ENCODE data around the gene SART1.

Gene SART1

GRCh38 chr11:65952052-65952521, 9.4 kb upstream of the SART1 start:
- Histone ChIP-seq H3K4me3 (ENCODE audit: insufficient read depth, low read length, poor library complexity, severe bottlenecking) (no peak overlapping the region), H3K9me2 (replicated peaks; ENCODE audit: insufficient read depth, low read length) (no peaks in the 10 kb centered on the region), H3F3A (ENCODE audit: insufficient read depth) (no peaks in the 10 kb centered on the region), H4K20me1 (ENCODE audit: low read depth, low read length) (no peaks in the 10 kb centered on the region), H3K4me2 (ENCODE audit: low read depth, low read length, poor library complexity, severe bottlenecking) (no peak overlapping the region), H3K9me3 (ENCODE audit: insufficient read depth, low read length) (no peaks in the 10 kb centered on the region), H3K27ac (ENCODE audit: low read depth, low read length) (no peak overlapping the region), H3K36me3 (ENCODE audit: low read length) (no peaks in the 10 kb centered on the region), H3K9ac (ENCODE audit: low read length) (no peak overlapping the region), H3K79me2 (ENCODE audit: insufficient read depth, low read length) (no peaks in the 10 kb centered on the region), H3K27me3 (ENCODE audit: low read length) (no peaks in the 10 kb centered on the region), H2AFZ (ENCODE audit: low read depth, low read length, severe bottlenecking) (no peak overlapping the region)
- TF ChIP-seq CTCF (IDR thresholded peaks at IDR 0.05; ENCODE audit: insufficient read depth, low read length, poor library complexity, severe bottlenecking), result no peak
- TF ChIP-seq EZH2phosphoT487 (conservative IDR thresholded peaks at IDR 0.05; ENCODE audit: low read length), result no peak

- H3K79me2 ChIP-seq (ENCODE audit: insufficient read depth, low read length), result no peaks in the 10 kb centered on the region
- H3K9me3 ChIP-seq (ENCODE audit: insufficient read depth, low read length), result no peaks in the 10 kb centered on the region
These were observed 8.1 kb upstream of the SART1 start for GRCh38 chr11:65953471-65953870.

GRCh38 chr11:65954771-65955170, 6.8 kb upstream of the SART1 start:
- no peaks in the 10 kb centered on the region for H3K9me3 ChIP-seq (ENCODE audit: insufficient read depth, low read length)
- TF ChIP-seq CTCF (IDR thresholded peaks at IDR 0.05; ENCODE audit: insufficient read depth, low read length, poor library complexity, severe bottlenecking) (no peak), EZH2phosphoT487 (conservative IDR thresholded peaks at IDR 0.05; ENCODE audit: low read length) (no peak)
- H3K27ac ChIP-seq (ENCODE audit: low read depth, low read length), result no peak overlapping the region
- no peaks in the 10 kb centered on the region for H4K20me1 ChIP-seq (ENCODE audit: low read depth, low read length)
- no peak overlapping the region for H2AFZ ChIP-seq (ENCODE audit: low read depth, low read length, severe bottlenecking)
- no peaks in the 10 kb centered on the region for H3F3A ChIP-seq (ENCODE audit: insufficient read depth)
- H3K9ac ChIP-seq (ENCODE audit: low read length), result no peak overlapping the region
- no peaks in the 10 kb centered on the region for H3K36me3 ChIP-seq (ENCODE audit: low read length)
- H3K27me3 ChIP-seq (ENCODE audit: low read length), result no peaks in the 10 kb centered on the region
- H3K9me2 ChIP-seq (replicated peaks; ENCODE audit: insufficient read depth, low read length), result no peaks in the 10 kb centered on the region
- H3K79me2 ChIP-seq (ENCODE audit: insufficient read depth, low read length), result no peaks in the 10 kb centered on the region
- H3K4me2 ChIP-seq (ENCODE audit: low read depth, low read length, poor library complexity, severe bottlenecking), result no peak overlapping the region
- no peak overlapping the region for H3K4me3 ChIP-seq (ENCODE audit: insufficient read depth, low read length, poor library complexity, severe bottlenecking)

More at GRCh38 chr11:65953471-65953870, 8.1 kb upstream of the SART1 start:
- H3K9ac ChIP-seq (ENCODE audit: low read length), result no peak overlapping the region
- no peaks in the 10 kb centered on the region for H3F3A ChIP-seq (ENCODE audit: insufficient read depth)
- TF ChIP-seq EZH2phosphoT487 (conservative IDR thresholded peaks at IDR 0.05; ENCODE audit: low read length) (no peak), CTCF (IDR thresholded peaks at IDR 0.05; ENCODE audit: insufficient read depth, low read length, poor library complexity, severe bottlenecking) (no peak)
- H3K27me3 ChIP-seq (ENCODE audit: low read length), result no peaks in the 10 kb centered on the region
- H3K27ac ChIP-seq (ENCODE audit: low read depth, low read length), result no peak overlapping the region
- no peaks in the 10 kb centered on the region for H3K9me2 ChIP-seq (replicated peaks; ENCODE audit: insufficient read depth, low read length)
- no peaks in the 10 kb centered on the region for H4K20me1 ChIP-seq (ENCODE audit: low read depth, low read length)
- no peak overlapping the region for H3K4me3 ChIP-seq (ENCODE audit: insufficient read depth, low read length, poor library complexity, severe bottlenecking)
- H3K4me2 ChIP-seq (ENCODE audit: low read depth, low read length, poor library complexity, severe bottlenecking), result no peak overlapping the region
- no peaks in the 10 kb centered on the region for H3K36me3 ChIP-seq (ENCODE audit: low read length)
- no peak overlapping the region for H2AFZ ChIP-seq (ENCODE audit: low read depth, low read length, severe bottlenecking)
